HG02885 (cell line): ENCODE data around the gene SHC3.

Experiments used
- ATAC-seq: cut with Tn5 transposase; IDR thresholded peaks from one replicate; pipeline ENCODE4 v1.9.1; 2021; ENCODE audit warnings: mild to moderate bottlenecking; ENCODE audit not compliant: unreplicated experiment, poor library complexity

Gene SHC3

GRCh38 chr9:89008055-89008743 lies 170.4 kb downstream of the SHC3 start:
- no peak for ATAC-seq

GRCh38 chr9:89006996-89007967 lies 171.3 kb downstream of the SHC3 start:
- no peak for ATAC-seq

GRCh38 chr9:89006267-89006666 lies 172.4 kb downstream of the SHC3 start:
- no peak for ATAC-seq

GRCh38 chr9:89005323-89005722 lies 173.3 kb downstream of the SHC3 start:
- ATAC-seq: no peak

- no peak for ATAC-seq
These were observed 175.6 kb downstream of the SHC3 start for GRCh38 chr9:89002987-89003386.

- no peak for ATAC-seq
These were observed 176.6 kb downstream of the SHC3 start for GRCh38 chr9:89001917-89002540.

GRCh38 chr9:89000973-89001916 lies 177.4 kb downstream of the SHC3 start:
- peak; percentile 62 for ATAC-seq

- ATAC-seq: no peak
These were observed 178.2 kb downstream of the SHC3 start for GRCh38 chr9:89000371-89000781.

GRCh38 chr9:88998911-88999310 lies 179.7 kb downstream of the SHC3 start:
- ATAC-seq: no peak

GRCh38 chr9:88998503-88998902 lies 180.1 kb downstream of the SHC3 start:
- ATAC-seq: no peak

- ATAC-seq: no peak
These were observed 181.0 kb downstream of the SHC3 start for GRCh38 chr9:88997646-88998045.

- ATAC-seq: no peak
These were observed 181.7 kb downstream of the SHC3 start for GRCh38 chr9:88996921-88997235.

GRCh38 chr9:88996046-88996920 lies 182.3 kb downstream of the SHC3 start:
- ATAC-seq: no peak

- ATAC-seq: no peak
These were observed 183.0 kb downstream of the SHC3 start for GRCh38 chr9:88995627-88996026.

- ATAC-seq: no peak
These were observed 183.4 kb downstream of the SHC3 start for GRCh38 chr9:88995200-88995577.

GRCh38 chr9:88994469-88995199 lies 184.0 kb downstream of the SHC3 start:
- no peak for ATAC-seq

- no peak for ATAC-seq
These were observed 184.7 kb downstream of the SHC3 start for GRCh38 chr9:88993871-88994460.

- ATAC-seq: no peak
These were observed 185.3 kb downstream of the SHC3 start for GRCh38 chr9:88993327-88993726.
